ENCODE measurements around the gene FREM2.

The FREM2 gene

GRCh38 chr13:38905861-38906260 lies 219.0 kb downstream of the FREM2 start:
- TF ChIP-seq SIN3A (IDR thresholded peaks at IDR 0.05; ENCODE audit: borderline replicate concordance, insufficient read depth, low read length), result no peak
- TF ChIP-seq TAF1 (IDR thresholded peaks at IDR 0.05; ENCODE audit: borderline replicate concordance, insufficient read depth, low read length), result no peak
- no peak for TF ChIP-seq REST (IDR thresholded peaks at IDR 0.05; ENCODE audit: insufficient read depth in 1 of 2, low read depth in 2 of 2, low read length in 2 of 2)
- TF ChIP-seq FOXP2 (optimal IDR thresholded peaks at IDR 0.05; ENCODE audit: borderline replicate concordance, extremely low read depth, extremely low read length, insufficient read depth), result no peak
- no peak for TF ChIP-seq POLR2AphosphoS5 (IDR thresholded peaks at IDR 0.05; ENCODE audit: low read depth, low read length)

- TF ChIP-seq SIN3A (IDR thresholded peaks at IDR 0.05; ENCODE audit: borderline replicate concordance, insufficient read depth, low read length) (no peak), REST (IDR thresholded peaks at IDR 0.05; ENCODE audit: insufficient read depth in 1 of 2, low read depth in 2 of 2, low read length in 2 of 2) (no peak), POLR2AphosphoS5 (IDR thresholded peaks at IDR 0.05; ENCODE audit: low read depth, low read length) (no peak), FOXP2 (optimal IDR thresholded peaks at IDR 0.05; ENCODE audit: borderline replicate concordance, extremely low read depth, extremely low read length, insufficient read depth) (no peak), TAF1 (IDR thresholded peaks at IDR 0.05; ENCODE audit: borderline replicate concordance, insufficient read depth, low read length) (no peak)
These were observed 221.7 kb downstream of the FREM2 start for GRCh38 chr13:38908574-38908973.

GRCh38 chr13:38914070-38914469 lies 227.2 kb downstream of the FREM2 start:
- TF ChIP-seq REST (IDR thresholded peaks at IDR 0.05; ENCODE audit: insufficient read depth in 1 of 2, low read depth in 2 of 2, low read length in 2 of 2) (no peak), FOXP2 (optimal IDR thresholded peaks at IDR 0.05; ENCODE audit: borderline replicate concordance, extremely low read depth, extremely low read length, insufficient read depth) (no peak), TAF1 (IDR thresholded peaks at IDR 0.05; ENCODE audit: borderline replicate concordance, insufficient read depth, low read length) (no peak), SIN3A (IDR thresholded peaks at IDR 0.05; ENCODE audit: borderline replicate concordance, insufficient read depth, low read length) (no peak), POLR2AphosphoS5 (IDR thresholded peaks at IDR 0.05; ENCODE audit: low read depth, low read length) (no peak)

- TF ChIP-seq TAF1 (IDR thresholded peaks at IDR 0.05; ENCODE audit: borderline replicate concordance, insufficient read depth, low read length) (no peak), REST (IDR thresholded peaks at IDR 0.05; ENCODE audit: insufficient read depth in 1 of 2, low read depth in 2 of 2, low read length in 2 of 2) (no peak), POLR2AphosphoS5 (IDR thresholded peaks at IDR 0.05; ENCODE audit: low read depth, low read length) (no peak), SIN3A (IDR thresholded peaks at IDR 0.05; ENCODE audit: borderline replicate concordance, insufficient read depth, low read length) (no peak), FOXP2 (optimal IDR thresholded peaks at IDR 0.05; ENCODE audit: borderline replicate concordance, extremely low read depth, extremely low read length, insufficient read depth) (no peak)
These were observed 234.2 kb downstream of the FREM2 start for GRCh38 chr13:38921081-38921480.

- TF ChIP-seq TAF1 (IDR thresholded peaks at IDR 0.05; ENCODE audit: borderline replicate concordance, insufficient read depth, low read length) (no peak), SIN3A (IDR thresholded peaks at IDR 0.05; ENCODE audit: borderline replicate concordance, insufficient read depth, low read length) (no peak), FOXP2 (optimal IDR thresholded peaks at IDR 0.05; ENCODE audit: borderline replicate concordance, extremely low read depth, extremely low read length, insufficient read depth) (no peak), REST (IDR thresholded peaks at IDR 0.05; ENCODE audit: insufficient read depth in 1 of 2, low read depth in 2 of 2, low read length in 2 of 2) (no peak)
These were observed 235.3 kb downstream of the FREM2 start for GRCh38 chr13:38922170-38922569.
